SJSA1 (cell line): ENCODE results near the gene MTA1. TPM values are rescaled to one million over a fixed set of nuclear protein-coding genes. Genes with fewer than 3 reads are reported as not detected.

Source experiments
- DNase-seq, 2 experiments: peaks; one replicate each; pipeline ENCODE4 v3.0.0-alpha.2; 2015 to 2020; ENCODE audit warnings: low spot score in 2 of 2, low read depth in 1 of 2
- H3K27ac ChIP-seq: fragments of 250-450 bp; sonication (Bioruptor Pico); 2 replicates; pipeline ENCODE4 v1.5.1; 2020; ENCODE audit warnings: mild to moderate bottlenecking, moderate library complexity
- H3K27me3 ChIP-seq: fragments of 250-450 bp; sonication (Bioruptor Pico); replicated peaks from 2 replicates; pipeline ENCODE4 v1.5.1; 2020; ENCODE audit warnings: mild to moderate bottlenecking, moderate library complexity
- H3K36me3 ChIP-seq: fragments of 250-450 bp; sonication (Bioruptor Pico); 2 replicates; pipeline ENCODE4 v1.5.1; 2020; ENCODE audit warnings: mild to moderate bottlenecking
- H3K4me1 ChIP-seq: fragments of 250-450 bp; sonication (Bioruptor Pico); replicated peaks from 2 replicates; pipeline ENCODE4 v1.6.1; 2021; ENCODE audit warnings: mild to moderate bottlenecking
- H3K4me3 ChIP-seq: fragments of 250-450 bp; sonication (Bioruptor Pico); 2 replicates; pipeline ENCODE4 v1.5.1; 2020; ENCODE audit warnings: mild to moderate bottlenecking
- H3K9me3 ChIP-seq: fragments of 250-450 bp; sonication (Bioruptor Pico); replicated peaks from 2 replicates; pipeline ENCODE4 v1.5.1; 2020; ENCODE audit warnings: mild to moderate bottlenecking
- total RNA-seq: library from RNA; depleted of rRNA; stranded (reverse); fragments of >200 nt; shearing (Covaris generic); gene quantifications from 2 replicates; pipeline ENCODE4 v1.2.3, GENCODE V29; 2014

Gene MTA1
- total RNA-seq, 1 experiment from 2014 or later = 29.0 TPM

DNA sequence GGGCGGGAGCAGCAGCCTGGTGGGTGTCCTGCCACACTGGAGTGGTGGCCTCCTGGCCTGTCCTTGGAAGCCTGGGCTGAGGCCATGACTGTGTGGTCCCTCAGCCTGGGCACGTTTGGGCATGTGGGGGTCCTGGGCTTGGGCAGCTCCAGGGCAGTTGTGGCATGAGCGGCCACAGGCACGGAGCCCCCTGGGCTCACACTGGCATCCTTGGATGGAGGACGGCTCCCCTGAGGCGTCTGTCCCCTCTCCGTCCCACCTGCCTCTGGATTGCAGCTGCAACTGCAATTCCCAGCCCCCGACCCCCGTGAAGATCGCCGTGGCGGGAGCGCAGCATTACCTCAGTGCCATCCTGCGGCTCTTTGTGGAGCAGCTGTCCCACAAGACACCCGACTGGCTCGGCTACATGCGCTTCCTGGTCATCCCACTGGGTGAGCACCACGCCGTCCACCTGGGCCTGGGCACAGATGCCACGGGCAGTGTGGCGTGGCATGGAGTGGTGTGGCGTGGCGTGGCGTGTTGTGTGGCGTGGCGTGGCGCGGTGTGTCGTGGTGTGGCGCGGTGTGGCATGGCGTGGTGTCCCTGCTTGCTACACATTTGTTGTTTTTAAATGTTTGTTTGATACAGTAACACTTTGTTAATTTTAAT, 36.4 kb upstream of the MTA1 start:
- Histone ChIP-seq H3K27me3 (no peaks in the 10 kb centered on the region), H3K4me1 (no peaks in the 10 kb centered on the region)

DNA sequence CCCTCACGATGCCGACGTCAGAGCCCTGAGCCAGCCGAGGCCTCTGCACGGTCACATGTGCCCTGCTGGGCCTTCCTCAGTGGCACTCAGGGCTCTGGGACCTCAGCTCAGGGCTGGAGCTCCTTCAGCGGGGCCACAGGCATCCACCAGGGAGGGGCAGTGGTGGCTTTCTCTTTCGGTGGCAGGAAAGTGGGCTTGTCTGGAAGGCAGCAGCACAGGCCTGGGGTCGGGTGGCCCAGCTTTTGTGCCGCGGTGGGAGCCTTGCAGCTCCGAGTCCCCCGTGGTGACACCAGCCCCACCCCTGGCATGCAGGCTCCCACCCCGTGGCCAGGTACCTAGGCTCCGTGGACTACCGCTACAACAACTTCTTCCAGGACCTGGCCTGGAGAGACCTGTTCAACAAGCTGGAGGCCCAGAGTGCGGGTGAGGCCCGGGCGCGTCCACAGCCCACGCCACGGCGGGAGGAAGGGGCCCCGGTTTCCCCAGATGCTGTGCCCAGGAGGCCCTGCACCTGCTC, 35.5 kb upstream of the MTA1 start:
- peaks cover 3% of the 10 kb centered on the region; the same call in 1 of the 2 replicates for H3K36me3 ChIP-seq
- DNase-seq = no peak
- no peaks in the 10 kb centered on the region; the same call in 1 of the 2 replicates for H3K9me3 ChIP-seq
- no peak overlapping the region for H3K27ac ChIP-seq
- no peak overlapping the region for H3K4me3 ChIP-seq
- no peaks in the 10 kb centered on the region for H3K27me3 ChIP-seq
- H3K4me1 ChIP-seq = no peaks in the 10 kb centered on the region

More for the DNA sequence above, 36.4 kb upstream of the MTA1 start:
- Histone ChIP-seq H3K4me3 (no peak overlapping the region), H3K9me3 (peaks cover 5% of the 10 kb centered on the region), H3K36me3 (peaks cover 3% of the 10 kb centered on the region; the same call in 1 of the 2 replicates), H3K27ac (no peak overlapping the region)
- DNase-seq = no peak

DNA sequence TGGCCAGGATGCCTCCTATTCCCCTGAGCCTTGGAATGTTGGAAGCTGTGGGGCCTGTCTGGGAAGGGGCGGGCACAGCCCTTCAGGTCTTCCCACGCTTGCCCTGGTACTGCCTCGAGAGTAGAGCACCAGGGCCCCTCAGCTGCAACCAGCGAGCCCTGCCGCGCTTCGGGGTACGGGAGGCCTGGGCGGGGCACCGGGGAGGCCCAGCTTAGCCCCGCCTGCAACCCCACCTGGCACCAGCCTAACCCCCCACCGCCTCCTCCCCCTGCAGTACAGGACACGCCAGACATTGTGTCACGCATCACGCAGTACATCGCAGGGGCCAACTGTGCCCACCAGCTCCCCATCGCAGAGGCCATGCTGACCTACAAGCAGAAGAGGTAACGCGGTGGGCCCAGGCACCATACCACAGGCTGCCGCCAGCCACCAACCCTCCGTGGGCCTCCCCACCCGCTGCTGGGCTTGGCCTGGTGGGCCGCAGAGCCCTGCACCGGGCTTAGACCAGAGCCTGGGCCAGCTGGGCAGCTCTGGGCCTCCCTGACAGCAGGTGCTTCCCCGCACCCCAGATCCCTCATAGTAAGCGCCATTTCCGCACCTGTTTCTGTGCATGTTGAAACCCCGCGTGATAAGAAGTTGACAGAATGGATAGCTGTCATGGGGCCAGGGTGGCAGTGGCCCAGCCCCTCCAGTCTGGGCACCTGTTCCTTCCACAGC, 34.9 kb upstream of the MTA1 start:
- Histone ChIP-seq H3K36me3 (peaks cover 3% of the 10 kb centered on the region; the same call in 1 of the 2 replicates), H3K4me1 (no peaks in the 10 kb centered on the region), H3K9me3 (no peaks in the 10 kb centered on the region), H3K27me3 (no peaks in the 10 kb centered on the region), H3K4me3 (no peak overlapping the region), H3K27ac (no peak overlapping the region)
- DNase-seq = no peak

DNA sequence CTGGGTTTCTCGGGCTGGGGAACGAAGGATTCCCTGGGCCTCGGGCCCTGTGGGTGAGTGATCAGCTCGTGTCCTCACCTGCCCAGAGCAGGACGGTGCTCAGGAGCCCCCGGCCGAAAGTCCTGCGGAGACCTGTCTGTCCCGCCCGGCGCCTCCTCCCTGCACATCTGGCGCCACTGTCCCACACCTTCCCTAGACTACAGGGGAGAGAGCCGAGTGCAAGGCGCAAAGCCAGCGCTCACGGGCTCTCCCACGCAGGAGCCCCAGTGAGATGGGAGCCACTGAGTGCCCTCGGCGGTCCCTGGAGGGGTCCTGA, 34.3 kb upstream of the MTA1 start:
- Histone ChIP-seq H3K36me3 (no peaks in the 10 kb centered on the region; the same call in 1 of the 2 replicates), H3K4me3 (no peak overlapping the region), H3K4me1 (no peaks in the 10 kb centered on the region), H3K27me3 (no peaks in the 10 kb centered on the region), H3K9me3 (no peaks in the 10 kb centered on the region), H3K27ac (no peak overlapping the region)
- DNase-seq = no peak

DNA sequence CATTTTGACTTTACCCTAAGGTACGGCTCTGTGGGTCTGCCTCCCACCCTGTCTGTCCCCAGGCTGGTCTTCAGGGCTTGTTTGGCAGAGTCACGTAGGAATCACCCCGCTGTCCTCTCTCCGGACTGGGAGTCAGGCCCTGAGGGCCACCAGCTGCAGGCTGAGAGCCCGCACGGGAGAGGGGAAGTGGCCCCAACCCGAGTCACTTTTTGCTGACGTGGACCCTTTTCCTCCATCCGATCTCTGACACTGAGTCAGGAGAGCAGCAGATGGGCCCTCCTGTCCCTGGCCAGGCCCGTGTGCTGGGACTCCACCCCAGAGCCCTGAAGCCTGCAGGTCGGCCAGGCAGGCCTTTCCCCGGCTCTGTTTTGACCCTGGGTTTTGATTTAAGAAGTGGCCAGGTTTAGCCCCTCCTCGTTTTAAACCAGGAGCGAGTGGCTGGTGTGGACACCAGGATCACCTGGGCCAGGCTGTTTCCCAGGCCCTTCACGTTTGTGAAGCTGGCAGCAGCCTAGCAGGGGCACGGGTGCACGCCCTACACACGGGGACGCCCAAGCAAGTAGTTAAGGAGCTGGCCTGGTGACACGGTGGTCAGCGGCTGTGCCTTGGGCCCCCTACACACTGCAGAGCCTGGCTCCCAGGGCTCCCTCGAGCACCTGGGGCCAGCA, 33.8 kb upstream of the MTA1 start:
- H3K36me3 ChIP-seq = no peaks in the 10 kb centered on the region; the same call in 1 of the 2 replicates
- no peaks in the 10 kb centered on the region for H3K4me1 ChIP-seq
- H3K4me3 ChIP-seq = no peak overlapping the region
- no peak for DNase-seq
- H3K27ac ChIP-seq = no peak overlapping the region
- no peaks in the 10 kb centered on the region for H3K9me3 ChIP-seq
- no peaks in the 10 kb centered on the region for H3K27me3 ChIP-seq

DNA sequence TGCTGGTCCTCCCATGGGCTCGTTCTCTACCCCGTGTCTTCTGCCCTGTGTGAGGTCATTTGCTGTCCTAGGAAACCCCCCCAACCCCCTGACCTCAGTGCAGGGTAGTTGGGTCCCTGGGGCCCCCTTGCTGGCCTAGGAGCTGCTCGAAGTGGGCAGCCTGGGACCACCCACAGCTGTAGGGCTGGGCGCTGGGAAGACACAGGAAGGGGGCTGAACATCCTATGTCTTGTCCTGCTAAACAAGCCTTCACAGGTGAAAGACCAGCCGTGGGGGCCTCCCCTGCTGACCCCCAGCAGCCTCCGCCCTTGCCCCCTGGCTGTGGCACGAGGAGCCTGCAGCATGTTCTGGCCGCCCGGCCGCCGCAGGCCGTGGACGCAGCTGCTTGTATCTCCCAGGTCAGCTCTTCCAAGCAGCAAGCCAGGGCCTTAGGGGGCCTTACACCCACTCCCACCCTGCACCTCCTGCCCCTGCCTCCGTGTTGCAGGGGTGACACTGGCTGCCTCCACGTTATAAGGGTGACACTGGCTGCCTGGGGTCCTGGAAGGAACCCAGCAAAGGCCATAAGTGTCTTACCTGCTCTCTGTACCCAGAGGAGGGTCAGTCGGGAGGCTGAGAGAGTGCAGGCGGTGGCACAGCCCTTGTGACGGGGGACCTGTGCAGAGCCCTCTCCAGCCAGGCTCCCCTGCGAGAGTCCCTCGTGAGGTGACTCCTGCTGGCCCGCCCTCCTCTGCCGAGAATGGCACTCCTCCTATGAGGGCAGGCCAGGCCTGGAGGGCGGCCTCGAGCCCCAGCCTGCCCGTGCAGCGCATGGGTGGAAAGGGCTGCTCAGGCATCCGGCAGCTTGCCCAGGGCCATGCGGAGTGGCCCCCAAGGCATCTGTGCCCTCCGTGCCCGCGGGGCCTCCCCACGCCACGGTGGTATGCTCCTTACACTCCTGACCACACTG, 32.8 kb upstream of the MTA1 start:
- H3K27ac ChIP-seq = no peak overlapping the region
- H3K36me3 ChIP-seq = no peaks in the 10 kb centered on the region; the same call in 1 of the 2 replicates
- H3K4me1 ChIP-seq = no peaks in the 10 kb centered on the region

DNA sequence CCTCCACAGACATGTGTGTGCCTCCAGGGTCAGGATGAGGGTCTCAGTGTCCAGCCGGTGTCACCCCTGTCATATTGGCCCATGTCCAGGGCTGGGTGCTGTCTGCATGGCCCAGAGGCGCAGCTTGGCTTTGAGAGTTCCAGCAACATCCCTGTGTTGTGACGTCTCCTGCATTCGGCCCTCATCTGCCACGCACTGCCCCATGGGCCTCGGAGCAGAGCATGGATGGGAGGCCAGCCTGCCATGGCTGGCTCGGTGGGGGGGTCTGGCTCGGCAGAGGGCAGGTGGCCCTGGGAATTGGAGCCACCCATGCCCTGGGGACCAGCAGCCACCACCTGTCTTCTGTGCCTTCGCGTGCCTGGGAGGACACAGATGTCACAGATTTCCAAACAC, 32.1 kb upstream of the MTA1 start:
- Histone ChIP-seq H3K4me1 (no peaks in the 10 kb centered on the region), H3K27me3 (no peaks in the 10 kb centered on the region), H3K36me3 (no peaks in the 10 kb centered on the region; the same call in 1 of the 2 replicates), H3K9me3 (no peaks in the 10 kb centered on the region), H3K4me3 (no peak overlapping the region), H3K27ac (no peak overlapping the region)
- no peak for DNase-seq

More for the DNA sequence above, 32.8 kb upstream of the MTA1 start:
- Histone ChIP-seq H3K9me3 (no peaks in the 10 kb centered on the region), H3K4me3 (no peak overlapping the region), H3K27me3 (no peaks in the 10 kb centered on the region)
- DNase-seq = no peak

DNA sequence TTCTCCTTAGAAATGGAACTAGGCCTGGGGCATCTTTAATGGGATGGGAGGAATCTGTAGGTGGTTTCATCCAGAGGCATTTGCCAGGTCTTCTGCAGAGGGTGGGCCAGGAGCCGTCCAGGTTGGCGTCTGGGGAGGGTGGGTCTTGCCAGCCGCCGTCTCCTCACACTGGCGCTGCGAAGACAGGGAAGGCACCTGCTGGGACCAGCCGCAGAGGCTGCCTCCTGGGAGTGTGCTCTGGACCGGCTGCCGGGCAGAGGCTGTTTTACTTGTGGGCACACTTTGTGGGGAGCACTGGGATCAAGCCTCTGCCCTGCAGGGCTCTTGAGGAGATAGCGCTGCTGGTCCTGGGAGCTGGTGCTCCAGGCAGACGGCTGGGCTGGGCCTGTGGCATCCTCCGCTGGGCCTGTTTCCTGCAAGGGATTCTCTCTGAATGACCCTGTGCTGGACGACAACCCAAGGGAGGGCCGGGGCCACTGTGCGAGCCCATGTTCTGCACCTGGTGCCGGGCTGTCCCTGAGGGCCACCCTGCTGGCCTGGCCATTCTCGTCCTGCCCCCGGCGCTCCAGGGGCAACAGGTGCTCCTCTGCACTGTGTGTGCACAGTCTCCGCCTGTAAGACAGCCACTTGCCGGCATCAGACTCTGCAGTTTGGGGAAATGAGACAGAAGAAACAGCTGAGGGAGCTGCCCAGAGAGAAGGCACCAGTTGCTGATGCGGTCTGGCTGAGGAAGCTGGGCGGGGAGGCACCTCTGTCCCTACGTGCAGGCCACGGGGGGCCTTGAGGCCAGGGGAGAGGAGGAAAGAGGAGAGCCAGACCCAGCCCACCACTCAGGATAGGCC, 31.3 kb upstream of the MTA1 start:
- no peak for DNase-seq
- Histone ChIP-seq H3K4me3 (no peak overlapping the region), H3K9me3 (no peaks in the 10 kb centered on the region), H3K36me3 (no peaks in the 10 kb centered on the region; the same call in 1 of the 2 replicates), H3K4me1 (no peaks in the 10 kb centered on the region), H3K27ac (no peak overlapping the region), H3K27me3 (no peaks in the 10 kb centered on the region)

DNA sequence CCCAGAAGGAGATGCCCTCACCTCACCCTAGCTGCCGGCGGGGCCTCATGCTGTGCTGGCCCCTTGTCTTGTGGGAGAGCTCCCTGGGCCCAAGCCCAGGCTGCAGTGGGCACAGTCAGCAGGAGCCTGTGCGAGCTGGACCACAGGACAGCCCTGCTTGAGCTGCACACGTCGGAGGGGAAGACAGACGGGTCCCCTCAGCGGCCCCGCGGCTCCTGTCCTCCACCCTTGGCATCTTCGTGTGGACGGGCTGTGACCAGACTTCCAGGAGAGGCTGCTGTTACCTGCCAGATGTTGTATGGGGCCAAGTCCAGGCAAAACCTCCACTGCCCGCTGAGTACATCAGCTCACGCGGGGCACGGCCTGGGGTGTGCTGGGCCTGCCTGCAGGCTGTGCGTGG, 30.7 kb upstream of the MTA1 start:
- Histone ChIP-seq H3K9me3 (no peaks in the 10 kb centered on the region), H3K36me3 (no peaks in the 10 kb centered on the region), H3K4me3 (no peak overlapping the region), H3K27me3 (no peaks in the 10 kb centered on the region), H3K4me1 (no peaks in the 10 kb centered on the region), H3K27ac (no peak overlapping the region)
- no peak for DNase-seq

DNA sequence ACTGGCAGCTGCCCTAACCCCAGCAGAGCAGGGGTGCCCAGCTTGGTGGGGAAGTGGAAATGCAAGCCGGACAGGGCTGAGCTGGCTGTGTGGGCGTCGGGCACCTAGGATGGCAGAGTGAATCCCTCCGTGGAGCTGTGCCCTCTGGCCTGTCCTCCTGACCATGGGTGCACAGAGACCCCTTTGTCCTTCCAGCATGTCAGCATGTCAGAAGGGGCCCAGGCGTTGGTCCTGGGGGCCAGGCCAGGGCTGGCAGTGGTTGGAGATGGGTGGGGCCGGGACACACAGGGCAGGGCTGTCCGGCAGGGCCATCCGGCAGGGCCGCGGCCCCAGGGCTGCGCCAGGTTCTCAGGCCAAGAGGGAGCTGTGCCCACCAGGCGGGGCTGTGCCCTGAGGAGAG, 30.1 kb upstream of the MTA1 start:
- no peak for DNase-seq
- Histone ChIP-seq H3K27me3 (no peaks in the 10 kb centered on the region), H3K4me1 (no peaks in the 10 kb centered on the region), H3K4me3 (no peak overlapping the region), H3K9me3 (no peaks in the 10 kb centered on the region), H3K36me3 (no peaks in the 10 kb centered on the region), H3K27ac (no peak overlapping the region)

DNA sequence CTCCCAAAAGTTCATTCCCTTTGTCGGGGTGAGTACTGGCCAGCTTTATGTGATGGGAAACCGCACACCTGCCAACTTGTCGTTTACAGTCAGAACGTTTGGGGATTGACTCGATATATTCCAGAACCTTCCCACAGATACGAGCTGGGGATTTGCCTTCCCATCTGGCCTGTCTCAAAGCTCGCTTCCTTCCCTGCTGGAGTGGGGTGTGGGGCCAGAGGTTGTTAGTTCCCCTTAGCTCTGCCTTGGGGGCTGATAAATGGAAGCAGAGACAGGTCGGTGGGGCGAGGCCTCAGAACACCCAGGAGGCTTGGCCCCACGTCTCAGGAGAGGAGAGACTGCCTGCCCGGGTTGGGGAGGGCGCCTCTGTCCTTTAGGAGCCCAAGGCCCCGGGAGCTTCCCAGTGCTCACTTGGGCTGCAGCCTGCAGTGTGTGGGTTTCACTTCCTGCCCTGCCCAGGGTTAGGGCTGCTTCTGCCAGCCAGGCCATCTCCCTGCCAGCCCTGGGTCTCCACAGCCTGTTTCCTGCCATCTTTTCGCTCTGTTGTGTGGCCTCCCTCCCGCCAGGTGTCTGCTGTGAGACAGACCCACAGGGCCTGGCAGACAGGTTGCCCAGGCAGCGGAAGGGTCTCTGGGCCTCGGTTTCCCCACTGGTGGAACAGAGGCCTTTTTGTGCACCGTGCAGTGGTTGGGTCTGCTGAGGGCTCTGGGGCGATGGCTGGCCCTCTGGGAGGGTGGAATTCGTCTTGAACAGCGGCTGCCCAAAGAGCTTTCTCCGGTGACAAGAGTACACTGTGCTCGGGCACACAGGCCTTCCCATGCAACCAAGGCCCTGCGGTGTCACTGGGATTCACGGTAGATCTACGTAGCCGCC, 29.4 kb upstream of the MTA1 start:
- no peak for DNase-seq
- H3K27ac ChIP-seq = no peak overlapping the region

More for the DNA sequence above, 29.4 kb upstream of the MTA1 start:
- Histone ChIP-seq H3K36me3 (no peaks in the 10 kb centered on the region), H3K9me3 (no peaks in the 10 kb centered on the region), H3K4me1 (no peaks in the 10 kb centered on the region), H3K4me3 (no peak overlapping the region), H3K27me3 (no peaks in the 10 kb centered on the region)
